Raji (cell line): Measurements from ENCODE around the gene BICC1.

Experiments
- POLR2A ChIP-seq: IDR thresholded peaks from 2 replicates; pipeline ENCODE4 v1.6.1; 2011; ENCODE audit warnings: low read depth, low read length, control low read depth; ENCODE audit not compliant: insufficient read depth

BICC1 gene

GRCh38 chr10:58511765-58512490 is 744 bp upstream of the BICC1 start:
- TF ChIP-seq POLR2A: no peak

DNA sequence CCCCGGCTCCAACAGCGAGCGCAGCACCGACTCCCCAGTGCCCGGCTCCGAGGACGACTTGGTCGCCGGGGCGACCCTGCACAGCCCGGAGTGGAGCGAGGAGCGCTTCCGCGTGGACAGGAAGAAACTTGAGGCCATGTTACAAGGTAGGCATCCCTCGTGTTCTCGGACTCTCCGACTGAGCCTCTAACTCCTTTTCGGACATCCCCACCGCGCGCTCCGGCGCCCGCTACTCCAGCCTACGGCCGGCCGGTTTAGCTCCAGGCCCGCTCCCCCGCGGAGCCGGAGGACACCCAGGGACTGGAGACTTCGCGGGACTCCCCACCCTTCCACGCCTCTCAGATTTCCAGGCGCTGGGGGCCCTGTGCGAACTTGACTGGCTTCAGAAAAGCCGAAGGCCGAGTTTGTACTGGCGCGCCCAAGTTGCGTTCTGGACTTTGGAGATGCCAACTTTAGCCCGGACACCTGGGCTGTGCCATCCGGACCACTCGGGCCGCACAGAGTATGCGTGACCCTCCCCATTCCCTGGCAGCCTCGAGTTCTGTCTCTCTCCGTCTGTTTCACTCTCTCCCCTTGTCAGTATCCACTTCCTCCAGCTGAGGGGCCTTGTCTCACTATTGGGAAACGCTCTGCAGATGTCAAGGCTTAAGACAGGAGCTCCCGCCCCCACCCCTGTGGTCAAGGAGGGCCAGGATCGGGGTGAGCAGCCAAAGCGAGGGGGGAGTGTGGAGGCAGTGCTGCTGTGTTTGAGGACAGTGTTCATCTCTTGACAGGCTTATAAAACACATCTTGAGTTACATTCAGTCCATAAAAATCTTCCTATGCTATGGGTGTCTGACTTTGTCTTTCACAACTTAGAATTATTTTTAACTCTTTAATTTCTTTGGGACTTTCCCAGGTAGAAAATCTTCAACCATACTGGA is 777 bp downstream of the BICC1 start:
- TF ChIP-seq POLR2A: no peak

DNA sequence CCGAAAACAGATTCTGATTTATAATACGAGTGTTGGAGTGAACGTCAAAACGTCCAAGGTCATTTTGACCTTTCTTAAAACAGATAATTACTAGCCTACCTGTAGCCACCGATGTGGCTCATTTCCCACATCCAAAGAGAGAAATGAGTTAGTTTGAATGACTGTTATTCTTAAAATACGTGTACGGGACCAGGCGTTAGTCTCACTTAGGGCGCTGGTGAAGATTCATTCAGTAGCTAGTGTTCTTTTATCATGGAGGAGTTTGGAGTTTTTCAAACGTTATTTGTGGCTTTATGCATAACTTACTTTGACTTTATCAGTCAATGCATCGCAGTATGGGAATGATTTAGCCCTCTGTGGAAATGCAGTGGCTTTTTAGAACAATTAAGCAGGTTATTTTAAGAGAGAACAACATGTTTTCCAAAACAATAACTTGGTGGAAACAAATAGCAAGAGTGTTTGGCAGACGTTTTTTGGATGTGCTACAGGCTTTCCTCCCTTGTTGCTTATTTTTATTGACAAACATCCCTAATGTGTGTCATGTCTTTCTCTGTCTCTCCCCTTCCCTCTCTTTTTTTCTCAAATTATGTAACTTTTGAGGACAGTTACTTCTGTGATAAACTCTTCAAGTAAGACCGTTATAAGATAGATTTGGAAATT is 1.6 kb downstream of the BICC1 start:
- TF ChIP-seq POLR2A: no peak

GRCh38 chr10:58515291-58515941 is 2.7 kb downstream of the BICC1 start:
- TF ChIP-seq POLR2A: no peak

DNA sequence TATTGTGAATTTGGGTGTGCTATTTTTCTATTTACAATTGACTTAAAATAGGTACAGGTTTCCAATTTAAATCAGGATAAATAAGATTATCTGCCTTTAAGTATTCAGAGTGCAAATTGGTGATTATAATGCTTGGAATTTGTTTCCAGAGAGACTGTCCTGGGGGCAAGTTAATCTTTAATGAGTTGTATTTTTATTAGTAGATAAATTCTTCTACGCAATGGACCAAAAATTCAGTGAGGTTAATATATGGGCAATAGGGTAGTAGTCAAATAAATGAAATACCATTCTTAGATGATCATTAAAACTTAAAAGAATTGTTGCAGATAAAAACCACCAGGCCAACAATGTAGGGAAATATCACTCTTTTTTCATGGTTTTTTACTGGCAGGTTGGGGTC is 3.4 kb downstream of the BICC1 start:
- no peak for TF ChIP-seq POLR2A

DNA sequence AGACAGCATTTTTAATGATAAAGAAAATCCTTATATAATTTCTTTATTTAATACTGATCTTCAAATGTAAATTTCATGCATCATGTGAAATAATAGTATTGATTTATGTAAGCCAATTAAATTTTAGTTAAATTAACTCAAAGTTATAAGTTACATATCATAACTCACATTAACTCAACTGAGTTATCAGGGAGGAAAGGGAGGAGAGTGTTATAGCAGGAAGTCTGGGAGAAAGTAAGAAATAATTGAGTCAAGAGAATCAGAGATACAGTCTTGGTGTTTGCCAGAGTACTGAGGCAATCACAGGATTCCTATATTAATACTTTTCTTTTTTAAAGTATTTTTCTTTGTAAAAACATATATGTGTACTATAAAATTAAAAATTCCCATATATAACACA is 4.0 kb downstream of the BICC1 start:
- no peak for TF ChIP-seq POLR2A

DNA sequence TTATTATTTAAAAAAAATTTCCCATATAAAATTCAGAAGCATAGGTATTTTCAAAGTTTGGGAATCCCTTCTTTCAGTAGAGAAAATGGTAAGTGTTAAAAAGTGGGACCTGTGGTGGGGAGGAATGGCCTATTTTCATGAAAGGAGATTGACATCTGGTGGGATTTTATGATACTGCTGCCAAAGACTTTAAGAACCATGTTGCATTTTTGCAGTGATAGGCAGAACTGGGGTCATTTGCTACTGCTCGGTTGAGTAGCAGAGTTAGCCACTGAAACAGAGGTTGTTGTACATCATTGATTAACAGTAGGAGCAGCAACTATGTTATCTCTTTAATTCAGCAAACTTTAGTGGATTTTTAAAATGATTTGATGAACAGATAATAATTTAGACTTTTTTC is 4.4 kb downstream of the BICC1 start:
- no peak for TF ChIP-seq POLR2A

DNA sequence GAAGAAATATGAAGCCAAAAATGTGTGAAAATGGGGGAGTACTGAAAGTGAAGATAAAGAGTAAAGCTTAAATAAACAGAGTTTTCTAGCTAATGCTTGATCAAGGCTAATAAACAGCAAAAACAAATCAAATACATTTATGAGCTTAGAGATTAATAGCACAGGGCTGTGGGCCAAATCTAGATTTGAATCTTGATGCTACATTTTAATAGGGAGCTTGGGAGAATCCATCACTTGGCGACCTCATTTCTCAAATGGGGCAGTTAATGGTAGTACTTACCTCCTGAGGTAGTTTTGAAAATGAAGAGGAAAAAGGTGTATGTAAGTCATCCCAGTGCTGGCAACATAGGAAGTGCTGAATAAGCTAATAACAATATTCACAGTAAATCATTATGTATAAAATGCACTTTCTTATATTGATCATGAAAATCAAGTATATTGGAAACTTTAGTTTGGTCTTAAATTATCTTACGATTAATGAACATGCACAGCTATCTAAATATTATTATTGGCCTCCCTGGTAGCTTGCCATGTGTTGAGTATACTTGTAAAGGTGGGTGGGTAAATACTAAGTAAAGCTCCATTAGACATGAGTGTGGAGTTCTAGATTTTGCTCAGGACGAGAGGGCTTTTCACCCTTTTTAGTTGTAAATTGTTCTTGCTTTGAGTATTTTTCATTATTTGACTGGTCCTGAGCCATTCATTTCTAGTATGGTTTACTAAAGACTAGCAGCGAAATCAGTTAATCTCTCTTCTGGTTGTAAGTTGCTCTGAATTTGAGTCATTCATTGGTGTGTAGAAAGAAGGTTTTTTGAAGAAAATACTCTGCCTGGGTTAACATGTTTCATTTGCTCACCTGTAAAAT is 5.1 kb downstream of the BICC1 start:
- no peak for TF ChIP-seq POLR2A

DNA sequence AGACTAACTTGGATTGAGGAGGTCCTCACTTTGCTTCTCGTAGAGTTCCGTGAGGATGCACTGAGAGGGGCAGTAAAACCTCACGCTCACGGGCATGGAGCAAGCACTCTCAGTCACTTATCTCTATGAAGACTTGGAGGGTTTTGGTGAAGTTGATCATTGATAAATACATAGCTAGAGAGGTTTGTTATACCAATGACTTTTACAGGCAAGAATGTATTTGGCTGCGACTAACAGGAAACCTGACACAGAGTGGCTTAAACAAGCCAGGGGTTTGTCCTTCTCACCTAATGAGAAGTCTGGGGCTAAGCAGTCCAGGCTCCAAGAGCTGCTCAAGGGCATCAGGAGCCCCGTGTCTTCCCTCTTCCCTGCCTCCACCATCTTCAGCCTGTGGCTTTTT is 6.1 kb downstream of the BICC1 start:
- TF ChIP-seq POLR2A: no peak

DNA sequence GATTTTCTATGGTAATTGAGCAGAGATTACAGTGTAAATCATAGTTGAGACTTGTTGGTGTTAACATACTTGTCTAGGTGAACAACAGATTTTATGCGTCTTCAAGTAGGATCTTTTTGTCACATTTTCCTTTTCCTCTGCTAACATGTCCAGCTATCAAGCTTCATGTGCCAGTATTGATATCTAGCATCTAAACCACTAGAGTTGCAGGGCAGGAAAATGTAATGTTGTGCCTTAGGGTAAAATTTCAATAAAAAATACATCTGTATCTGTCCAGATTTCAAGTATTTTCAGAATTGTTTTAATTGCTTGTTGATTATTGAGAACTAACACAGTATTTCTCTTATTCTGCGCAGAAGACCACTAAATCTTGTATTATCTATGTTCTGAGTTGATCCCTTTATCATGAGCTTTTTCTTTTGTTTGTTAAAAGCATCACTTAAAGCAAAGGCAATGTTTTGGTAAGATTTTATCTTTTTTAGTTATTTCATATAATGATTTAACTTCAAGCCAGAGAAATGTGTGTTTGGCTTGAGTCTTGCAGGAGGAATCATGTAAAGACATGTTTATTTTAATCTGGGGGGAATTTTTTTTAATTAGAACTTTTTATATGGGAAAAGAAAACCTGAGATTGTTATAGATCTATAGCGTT is 16.5 kb downstream of the BICC1 start:
- TF ChIP-seq POLR2A: no peak

- no peak for TF ChIP-seq POLR2A
Measured at GRCh38 chr10:58531084-58531695, 18.5 kb downstream of the BICC1 start.

DNA sequence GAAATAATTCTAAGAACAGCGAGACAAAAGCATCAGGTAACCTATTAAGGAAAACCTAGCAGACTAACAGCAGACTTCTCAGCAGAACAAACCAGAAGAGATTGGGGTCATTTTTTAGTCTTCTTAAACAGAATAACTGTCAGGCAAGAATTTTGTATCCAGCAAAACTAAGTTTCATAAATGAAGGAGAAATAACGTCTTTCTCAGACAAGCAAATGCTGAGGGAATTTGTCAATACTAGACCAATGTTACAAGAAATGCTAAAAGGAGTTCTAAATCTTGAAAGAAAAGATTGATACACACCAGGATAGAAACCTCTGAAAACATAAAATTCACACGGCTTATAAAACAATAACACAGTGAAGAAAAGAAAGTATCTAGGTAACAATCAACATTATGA is 22.6 kb downstream of the BICC1 start:
- TF ChIP-seq POLR2A: no peak

DNA sequence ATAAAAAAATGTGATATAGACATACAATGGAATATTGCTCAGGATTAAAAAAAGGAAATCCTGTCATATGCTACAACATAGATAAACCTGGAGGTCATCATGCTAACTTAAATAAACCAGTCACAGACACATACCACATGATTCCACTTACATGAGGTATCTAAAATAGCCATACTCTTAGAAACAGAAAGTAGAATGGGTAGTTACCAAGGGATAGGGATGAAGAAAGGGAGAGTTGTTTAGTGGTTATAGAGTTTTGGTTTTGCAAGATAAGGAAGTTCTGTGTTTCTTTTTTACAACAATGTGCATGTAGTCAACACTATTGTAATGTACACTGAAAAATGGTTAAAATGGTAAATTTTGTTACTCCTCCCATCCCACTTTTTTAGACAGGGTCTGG is 30.5 kb downstream of the BICC1 start:
- no peak for TF ChIP-seq POLR2A
